Midbrain (tissue), 1 donor: Measurements from ENCODE around the gene CDYL.

Source experiments
- DNase-seq: peaks from one replicate; lab custom pipeline; 2025; lab: John Stamatoyannopoulos, UW

Gene CDYL

GRCh38 chr6:4908062-4908461, 131.9 kb downstream of the CDYL start:
- DNase-seq = no peak

DNA sequence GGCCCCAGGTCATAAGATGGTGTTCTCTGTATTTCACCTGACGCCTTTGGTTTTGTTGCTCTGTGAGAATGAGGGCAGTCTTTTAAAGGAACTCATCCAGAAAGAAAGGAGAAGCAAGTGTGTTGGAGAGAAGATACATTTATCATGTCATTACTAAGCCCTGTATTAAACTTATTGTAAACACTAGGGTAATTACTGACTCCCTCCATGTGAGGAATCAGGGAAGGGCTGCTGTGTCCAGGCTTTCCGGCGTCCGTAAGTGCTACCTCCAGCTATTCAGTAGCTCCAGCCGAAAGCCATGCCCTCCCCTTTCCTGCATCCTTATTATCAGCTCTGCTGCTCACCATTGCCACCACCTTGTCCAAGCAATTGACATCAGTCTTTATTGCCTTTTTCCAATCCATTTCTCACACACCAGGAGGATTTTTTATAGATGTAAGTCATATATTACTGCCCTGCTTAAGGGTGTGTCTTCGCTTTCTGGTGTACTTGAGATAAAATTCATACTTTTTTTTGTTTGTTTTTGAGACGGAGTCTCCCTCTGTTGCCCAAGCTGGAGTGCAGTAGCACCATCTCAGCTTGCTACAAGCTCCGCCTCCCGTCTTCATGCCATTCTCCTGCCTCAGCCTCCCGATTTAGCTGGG, 133.0 kb downstream of the CDYL start:
- DNase-seq = no peak

- no peak for DNase-seq
Measured at GRCh38 chr6:4910037-4910760, 134.0 kb downstream of the CDYL start.

DNA sequence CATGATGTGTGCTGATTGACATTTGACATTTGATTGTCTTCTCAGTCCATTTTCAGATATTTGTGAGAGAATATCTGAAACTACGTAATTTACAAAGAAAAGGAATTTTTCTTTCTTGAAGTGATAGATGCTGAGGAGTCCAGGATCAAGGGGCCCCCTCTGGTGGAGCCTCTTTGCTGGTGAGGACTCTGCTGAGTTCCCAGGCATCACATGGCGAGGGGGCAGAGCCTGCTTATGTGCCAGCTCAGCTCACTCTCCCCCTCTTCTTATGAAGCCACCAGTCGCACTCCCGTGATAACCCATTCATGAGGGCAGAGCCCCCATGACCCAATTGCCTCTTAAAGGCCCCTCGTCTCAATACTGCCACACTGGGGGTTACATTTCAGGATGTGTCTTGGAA, 136.4 kb downstream of the CDYL start:
- DNase-seq = no peak

- DNase-seq = no peak
Measured at GRCh38 chr6:4913705-4914419, 137.7 kb downstream of the CDYL start.

- DNase-seq = no peak
Measured at GRCh38 chr6:4914420-4915159, 138.4 kb downstream of the CDYL start.

- DNase-seq = no peak
Measured at GRCh38 chr6:4916954-4917561, 140.9 kb downstream of the CDYL start.

DNA sequence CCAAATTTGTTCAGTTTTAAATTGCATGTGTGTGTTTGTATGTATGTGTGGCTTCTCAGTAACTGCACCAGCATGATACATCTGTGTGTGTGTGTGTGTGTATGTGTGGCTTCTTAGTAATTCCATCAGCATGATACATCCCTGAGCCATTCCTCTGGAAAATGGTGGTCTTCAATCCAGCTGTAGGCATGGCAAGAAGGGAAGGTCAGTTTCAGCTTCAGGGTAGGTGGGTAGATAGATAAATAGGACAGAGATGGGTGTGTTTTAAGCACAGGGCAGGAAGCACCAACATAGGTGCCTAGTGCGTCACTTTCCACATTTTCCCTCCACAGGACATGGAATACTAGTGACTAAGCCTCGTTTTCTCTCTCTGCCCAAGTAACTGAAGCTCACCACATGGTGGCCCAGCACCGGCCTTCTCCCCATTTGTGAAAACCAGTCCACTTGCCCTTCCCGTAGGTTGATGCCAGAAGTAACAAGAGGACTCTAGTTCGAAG, 144.8 kb downstream of the CDYL start:
- DNase-seq = no peak

DNA sequence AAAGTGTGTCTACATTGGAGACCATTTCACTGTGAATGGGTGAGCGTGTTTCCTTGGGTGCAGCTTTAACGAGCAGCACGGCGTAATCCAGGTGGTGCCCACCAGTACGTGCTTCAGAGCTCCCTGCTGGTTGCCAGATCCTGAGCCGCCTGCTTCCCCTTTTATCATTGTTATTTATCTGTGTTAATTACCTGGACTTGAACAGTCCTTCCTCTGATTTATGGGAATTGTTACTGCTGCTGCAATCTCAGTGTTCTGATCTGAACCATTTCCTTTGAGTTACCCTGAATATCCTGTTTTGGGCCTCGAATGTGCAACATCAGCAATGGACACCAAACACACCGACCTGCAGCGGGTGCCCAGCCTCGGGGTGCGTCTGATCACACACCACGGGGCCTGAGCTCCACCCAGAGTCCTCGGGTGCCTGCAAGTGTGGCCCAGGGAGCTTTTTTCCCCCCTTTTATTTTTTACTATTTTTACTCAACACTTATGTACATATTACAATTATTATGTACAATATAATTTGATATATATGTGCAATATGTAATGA, 146.4 kb downstream of the CDYL start:
- no peak for DNase-seq

- DNase-seq = no peak
Measured at GRCh38 chr6:4923081-4923480, 146.9 kb downstream of the CDYL start.

DNA sequence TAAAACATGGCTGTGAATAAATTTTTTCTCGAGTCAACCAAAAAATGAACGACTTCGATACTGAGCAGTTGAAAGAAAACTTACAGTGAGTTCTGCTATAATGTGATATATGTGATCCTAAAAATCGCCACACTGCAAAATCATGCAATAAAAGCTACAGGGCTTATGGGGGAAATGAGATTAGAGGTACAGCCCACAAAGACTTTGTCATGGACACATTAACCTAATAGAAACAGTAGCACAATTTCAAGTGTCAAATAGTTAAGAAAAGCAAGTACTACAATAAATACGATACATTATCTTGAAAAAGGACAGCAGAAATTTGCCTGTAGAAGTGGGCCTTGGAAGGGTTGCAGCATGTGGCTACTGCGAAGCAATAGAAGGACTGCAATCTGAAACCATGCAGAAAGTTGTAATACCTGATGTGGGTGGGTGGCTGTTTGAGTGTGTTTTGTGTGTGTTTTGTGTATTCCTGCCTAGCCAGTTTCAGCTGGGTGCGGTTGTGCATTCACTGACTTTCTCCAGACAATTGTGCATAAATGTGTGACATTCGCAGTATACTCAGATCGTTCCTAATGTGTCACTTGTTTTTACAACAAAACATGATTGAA, 148.6 kb downstream of the CDYL start:
- no peak for DNase-seq

GRCh38 chr6:4925580-4925979, 149.4 kb downstream of the CDYL start:
- no peak for DNase-seq

DNA sequence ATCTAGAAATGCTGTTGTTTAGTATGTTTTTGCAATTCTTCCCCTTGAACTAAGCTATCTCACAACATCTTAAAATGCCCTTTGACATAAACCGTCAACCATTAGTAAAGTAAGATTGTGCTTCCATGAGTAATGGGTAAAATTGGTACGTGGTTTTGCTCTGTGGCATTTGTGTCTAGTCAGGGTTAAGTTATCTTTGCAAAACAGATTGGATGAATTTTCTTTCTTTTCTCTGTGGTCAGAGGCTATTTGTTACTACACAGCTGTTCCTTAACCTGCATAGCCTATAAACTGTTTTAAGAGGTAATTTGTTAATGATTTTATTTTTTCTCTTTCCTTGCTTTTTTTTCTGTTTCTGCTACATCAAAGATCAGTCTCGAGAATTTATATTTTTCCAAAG, 152.2 kb downstream of the CDYL start:
- no peak for DNase-seq

GRCh38 chr6:4929097-4929718, 153.0 kb downstream of the CDYL start:
- DNase-seq = no peak

DNA sequence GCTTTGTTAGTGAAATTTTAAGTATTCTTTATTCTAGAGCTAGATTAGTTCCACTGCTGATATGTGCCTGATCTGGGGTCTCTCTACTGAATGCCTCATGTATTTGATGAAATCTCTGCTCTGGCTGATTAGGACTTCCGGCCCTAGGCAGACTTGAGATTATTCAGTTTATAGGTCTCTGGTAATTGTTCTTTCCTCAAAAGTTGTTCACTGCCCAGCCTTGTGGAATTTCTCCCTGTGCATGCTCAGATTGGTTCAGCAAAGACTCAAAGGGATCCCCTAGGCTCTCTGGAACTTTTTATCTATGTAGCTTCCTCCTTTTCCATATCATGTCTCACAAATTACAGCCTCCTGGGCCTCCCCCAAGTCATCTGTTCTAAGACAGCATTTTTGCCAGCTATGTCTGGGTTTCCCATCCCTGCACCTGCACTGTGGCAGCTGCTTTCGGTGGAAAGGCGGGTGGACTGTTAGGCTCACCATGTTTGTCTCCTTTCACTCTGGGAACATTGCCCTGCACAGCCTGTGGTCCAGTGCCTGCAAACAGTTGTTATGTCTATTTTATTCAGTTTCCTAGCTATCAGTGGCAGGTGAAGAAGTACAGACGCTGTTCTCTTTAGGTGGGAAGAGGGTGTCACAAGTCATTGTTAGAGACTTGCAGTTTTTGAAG, 154.0 kb downstream of the CDYL start:
- DNase-seq = no peak

- no peak for DNase-seq
Measured at GRCh38 chr6:4931530-4932227, 155.5 kb downstream of the CDYL start.

DNA sequence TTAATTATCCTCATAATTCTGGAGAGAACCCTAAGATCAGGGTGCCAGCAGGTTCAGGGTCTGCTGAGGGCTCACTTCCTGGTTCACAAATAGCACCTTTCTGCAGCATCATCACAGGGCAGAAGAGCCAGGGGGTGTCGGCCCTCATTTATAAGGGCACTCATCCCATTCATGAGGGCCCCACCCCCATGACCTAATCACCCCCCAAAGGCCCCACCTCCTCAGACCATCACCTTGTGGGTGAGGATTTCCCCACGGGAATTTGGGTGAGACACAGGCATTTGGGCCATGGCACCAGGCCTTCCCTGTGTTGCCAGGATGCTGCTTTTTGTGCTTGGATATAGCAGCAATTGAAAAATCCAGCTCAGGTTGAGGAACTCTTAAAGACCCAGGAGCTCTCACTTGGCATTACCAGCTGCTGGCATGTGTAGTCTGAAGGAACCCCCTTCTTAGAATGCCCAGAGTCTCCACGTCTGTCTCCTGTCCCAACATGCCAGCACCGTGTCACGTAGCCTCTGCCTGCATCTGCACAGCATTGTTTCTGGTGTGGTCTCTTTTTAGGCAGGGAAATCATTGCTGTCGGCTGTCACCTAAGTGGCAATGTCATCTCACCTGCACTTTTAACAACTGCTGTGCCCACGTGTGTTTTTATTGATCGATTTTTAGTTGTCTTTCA, 156.2 kb downstream of the CDYL start:
- no peak for DNase-seq

DNA sequence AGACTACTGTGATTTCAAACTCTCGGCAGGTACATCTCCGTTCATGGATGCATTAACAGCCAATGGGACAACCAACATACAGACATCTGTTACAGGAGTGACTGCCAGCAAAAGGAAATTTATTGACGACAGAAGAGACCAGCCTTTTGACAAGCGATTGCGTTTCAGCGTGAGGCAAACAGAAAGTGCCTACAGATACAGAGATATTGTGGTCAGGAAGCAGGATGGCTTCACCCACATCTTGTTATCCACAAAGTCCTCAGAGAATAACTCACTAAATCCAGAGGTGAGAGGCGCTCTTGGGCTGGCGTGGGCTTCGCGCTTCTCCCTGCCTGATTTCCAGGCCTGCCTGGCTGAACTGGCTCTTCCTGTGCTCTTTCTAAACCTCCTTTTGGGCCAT, 159.3 kb downstream of the CDYL start:
- DNase-seq = no peak
